ENCODE measurements around the gene TRPC4AP.

TRPC4AP gene

DNA sequence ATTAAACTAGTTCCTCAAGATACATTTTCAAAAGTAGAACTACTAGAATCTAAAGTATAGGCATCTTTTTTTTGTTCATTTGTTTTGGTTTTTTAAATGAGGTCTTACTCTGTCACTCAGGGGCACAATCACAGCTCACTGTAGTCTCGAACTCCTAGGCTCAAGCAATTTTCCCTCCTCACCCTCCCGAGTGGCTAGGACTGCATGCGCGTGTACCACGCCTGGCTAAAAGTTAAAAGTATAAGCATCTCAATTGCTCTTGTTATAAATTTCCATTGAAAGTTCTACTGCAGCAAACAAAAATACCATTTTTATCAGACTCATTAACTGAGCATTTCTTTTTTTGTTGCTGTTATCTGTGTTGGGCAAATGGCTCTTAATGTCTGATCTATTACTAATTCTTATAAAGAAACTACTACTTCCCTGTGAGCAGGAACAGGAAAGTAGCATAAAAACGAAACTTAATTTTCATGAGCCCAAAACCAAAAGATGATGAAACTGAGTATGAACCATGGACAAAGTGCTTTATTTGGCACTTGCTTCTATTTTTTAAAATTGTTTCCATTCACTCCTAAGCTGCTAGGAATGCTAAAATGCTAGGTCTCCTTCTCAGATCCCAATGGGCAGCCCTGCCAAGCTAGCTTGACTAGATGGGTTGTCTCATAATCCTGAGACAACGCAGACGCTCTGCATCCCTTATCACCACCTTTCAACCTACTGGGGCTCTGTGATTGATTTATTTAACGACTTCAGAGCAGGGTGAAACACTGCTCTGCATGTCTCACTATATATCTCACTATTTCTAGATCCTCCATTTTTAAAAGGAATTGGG, 36.9 kb downstream of the TRPC4AP start:
- DNase-seq (ENCODE audit: low read depth) = no peak

DNA sequence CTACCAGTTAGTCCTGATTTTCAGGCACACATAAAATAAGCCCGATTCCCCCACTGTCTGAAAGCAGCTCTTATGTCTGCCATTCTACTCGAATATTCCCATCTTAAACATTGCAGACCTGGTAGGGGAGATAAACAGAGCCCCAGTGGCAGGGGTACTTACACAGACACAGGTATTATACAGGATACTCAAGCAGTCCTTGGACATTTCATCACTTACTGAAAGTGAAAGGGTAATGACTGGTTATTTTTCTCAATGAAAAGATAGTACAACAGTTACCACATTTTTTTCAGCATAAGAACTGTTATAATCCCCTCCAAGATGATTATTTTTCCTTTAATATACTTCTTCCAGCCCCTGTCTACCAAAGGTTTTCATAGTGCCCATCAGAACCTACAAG, 37.8 kb downstream of the TRPC4AP start:
- no peak for DNase-seq (ENCODE audit: low read depth)

DNA sequence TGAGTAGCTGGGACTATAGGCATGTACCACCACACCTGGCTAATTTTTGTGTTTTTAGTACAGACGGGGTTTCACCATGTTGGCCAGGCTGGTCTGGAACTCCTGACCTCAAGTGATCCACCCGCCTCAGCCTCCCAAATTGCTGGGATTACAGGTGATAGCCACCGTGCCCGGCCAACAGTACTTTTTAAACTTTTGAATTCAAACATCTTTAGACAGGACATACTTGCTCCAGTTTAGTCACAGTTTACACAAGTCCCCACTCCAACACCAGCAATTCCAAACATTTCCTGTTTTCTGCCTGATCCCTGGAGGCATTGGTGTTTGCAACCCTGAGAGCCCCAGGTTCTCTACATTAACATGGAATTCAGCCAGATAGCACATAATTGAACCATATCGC, 40.0 kb downstream of the TRPC4AP start:
- DNase-seq (ENCODE audit: low read depth) = peak; percentile 43

DNA sequence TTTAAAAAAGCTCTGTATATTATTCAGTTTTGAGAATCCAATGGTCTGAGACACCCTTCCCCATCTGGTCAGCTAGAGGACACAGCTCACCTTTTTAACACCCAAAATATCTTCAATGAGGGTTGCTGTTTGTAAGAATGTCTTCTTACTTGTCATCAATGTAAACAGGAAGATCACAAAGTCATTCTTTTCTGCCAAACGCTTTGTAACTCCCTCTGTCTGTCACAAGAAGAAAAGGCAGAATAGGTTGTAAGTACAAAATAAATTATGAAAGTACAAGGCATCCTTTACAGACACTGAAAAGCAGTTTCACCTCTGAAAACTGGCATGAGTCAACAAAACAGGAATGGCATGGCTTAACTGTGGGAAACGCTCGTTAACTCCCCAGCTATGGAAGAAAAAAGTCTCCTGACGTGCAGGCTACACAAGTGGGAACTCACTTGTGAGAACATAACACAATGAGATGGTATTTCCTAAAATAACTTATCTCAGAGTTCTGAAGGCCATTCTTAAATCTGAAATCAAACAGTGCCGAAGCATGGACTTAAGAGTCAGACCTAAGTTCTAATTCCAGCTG, 42.7 kb downstream of the TRPC4AP start:
- peak; percentile 44 for DNase-seq (ENCODE audit: low read depth)

DNA sequence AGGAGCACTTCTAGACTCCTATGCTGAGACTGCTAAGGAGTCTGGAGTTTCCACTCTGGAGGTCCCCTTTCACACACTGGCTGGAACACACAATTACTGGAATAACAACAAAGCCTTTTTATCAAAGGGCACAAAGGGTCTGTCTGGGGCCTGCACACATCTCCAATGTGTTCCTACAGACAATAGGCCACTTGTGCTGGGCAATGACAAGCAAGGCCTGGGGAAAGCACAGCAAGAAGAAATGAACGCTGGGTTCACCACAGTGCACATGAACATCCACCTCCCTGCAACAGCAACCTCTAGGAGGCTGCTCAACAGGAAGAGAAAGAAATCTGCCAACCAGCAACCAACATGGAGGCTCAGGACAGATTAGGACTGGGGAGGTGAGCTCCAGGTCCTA, 43.9 kb downstream of the TRPC4AP start:
- DNase-seq (ENCODE audit: low read depth) = no peak

DNA sequence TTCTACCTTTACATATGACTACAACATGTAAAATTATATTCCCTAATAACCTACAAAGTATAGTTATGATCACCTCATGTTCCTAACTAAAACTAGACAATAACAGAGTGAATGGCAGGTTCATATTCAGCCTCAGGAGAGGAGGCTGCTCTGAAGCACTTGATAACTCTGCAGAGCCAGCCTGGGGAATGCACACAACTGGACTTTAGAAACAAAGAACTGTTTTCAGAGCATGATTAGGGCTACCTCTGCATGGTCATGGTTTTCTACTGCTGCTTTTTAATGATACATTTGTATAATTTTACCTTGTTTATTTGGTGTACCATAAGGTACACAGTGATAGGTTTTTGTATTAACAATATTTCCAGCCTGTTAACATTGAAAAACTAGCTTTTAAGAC, 50.3 kb downstream of the TRPC4AP start:
- no peak for DNase-seq (ENCODE audit: low read depth)

DNA sequence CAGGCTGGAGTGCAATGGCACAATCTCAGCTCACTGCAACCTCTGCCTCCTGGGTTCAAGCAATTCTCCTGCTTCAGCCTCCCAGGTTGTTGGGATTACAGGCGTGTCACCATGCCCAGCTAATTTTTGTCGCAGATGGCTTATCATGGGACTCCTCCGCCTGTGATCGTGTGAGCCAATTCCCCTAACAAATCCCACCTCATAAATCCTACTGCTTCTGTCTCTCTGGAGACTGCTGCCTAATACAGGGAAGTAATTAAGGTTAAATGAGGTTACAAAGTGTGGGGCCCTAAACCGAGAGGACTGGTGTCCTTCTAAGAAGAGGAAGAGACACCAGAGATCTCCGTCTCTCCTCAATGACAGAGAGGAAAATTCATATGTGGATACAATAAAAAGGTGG, 52.0 kb downstream of the TRPC4AP start:
- DNase-seq (ENCODE audit: low read depth) = no peak

DNA sequence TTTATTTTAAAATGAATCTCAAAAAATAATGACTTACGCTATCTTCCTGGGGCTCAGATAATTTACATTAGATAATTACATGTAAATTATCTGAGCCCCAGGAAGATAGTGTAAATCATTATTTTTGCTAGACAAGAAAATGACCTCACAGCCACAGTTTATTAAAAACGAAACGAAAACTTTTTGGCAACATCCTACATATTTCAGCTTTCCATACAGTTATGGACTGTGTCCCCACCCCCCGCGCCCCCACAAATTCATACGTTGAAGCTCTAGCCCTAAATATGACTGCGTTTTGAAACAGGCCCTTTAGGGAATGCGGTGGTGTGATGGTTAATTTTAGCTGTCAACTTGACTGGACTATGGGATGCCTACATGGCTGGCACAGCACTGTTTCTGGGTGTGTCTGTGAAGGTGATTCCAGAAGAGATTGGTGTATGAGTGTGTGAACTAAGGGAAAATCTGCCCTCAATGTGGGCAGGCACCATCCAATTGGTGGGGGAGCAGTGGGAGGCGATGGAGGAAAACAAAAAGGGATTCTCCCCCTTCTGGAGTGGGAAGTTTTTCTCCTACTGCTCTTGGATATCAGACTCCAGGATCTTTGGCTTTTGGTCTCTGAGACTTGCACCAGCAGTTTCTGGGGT, 52.6 kb downstream of the TRPC4AP start:
- DNase-seq (ENCODE audit: low read depth) = no peak

DNA sequence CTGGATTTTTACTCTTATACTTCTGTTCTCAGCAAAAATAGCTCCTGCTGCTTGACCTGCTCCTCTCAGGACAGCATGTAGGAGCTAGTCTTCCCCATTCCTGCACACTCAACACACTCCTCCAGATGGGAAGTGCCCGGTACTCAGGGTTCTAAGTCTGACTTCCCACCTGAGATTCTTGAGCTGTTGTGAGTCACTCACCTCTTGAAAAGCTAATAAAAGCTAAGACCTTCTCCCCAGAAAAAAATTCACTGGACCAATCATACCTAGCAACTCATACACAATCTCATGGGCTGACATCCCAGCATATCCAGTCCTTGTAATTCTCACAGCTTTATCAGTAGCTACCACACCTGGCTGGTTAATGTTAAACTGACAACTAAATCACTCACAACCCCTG, 53.5 kb downstream of the TRPC4AP start:
- DNase-seq (ENCODE audit: low read depth) = no peak

DNA sequence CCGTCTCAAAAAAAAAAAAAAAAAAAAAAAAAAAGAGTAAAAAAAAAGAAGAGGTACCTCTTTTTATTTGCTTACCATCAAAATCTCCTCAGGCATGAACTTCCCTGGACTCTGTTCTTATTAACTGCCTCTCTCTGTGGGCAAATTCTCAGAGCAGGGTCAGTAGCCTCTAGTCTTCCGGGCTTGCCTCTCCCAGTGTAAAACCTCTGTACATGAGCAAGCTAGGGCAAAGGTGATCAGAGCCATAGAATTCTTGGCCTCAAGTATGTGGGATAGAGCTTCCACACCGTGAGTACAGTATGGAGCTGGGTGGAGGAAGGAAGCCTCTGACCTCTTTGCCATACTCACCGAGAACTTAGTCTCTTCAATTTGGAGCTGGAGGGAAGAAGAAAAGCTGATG, 58.5 kb downstream of the TRPC4AP start:
- DNase-seq (ENCODE audit: low read depth) = no peak

DNA sequence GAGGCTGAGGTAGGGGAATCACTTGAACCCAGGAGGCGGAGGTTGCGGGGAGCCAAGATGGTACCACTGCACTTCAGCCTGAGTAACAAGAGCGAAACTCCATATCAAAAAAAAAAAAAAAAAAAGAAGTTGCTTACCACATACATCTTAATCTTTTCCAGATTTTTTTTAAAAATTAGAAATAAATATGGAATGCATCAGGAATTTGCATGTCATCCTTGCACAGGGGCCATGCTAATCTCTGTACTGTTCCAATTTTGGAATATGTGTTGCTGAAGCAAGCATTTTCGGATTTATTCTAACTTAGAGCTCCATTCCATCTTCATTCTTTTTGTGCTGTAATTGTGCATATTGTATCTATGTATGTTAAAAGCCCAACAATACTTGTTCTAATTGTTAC, 62.5 kb downstream of the TRPC4AP start:
- DNase-seq (ENCODE audit: low read depth) = no peak

DNA sequence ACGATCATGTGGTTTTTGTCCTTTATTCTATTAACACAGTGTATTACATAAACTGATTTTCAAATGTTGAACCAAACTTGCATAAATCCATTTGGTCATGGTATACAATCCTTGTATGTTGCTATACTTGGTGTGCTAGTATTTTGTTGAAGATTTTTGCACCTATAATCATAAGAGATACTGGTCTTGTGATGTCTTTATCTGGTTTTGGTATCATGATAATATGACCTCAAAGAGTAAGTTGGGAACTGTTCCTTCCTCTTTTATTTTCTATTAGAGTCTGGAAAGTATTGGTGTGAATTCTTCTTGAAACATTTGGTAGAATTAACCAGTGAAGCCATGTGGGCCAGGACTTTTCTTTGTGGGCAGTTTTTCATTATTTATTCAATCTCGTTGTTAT, 65.3 kb downstream of the TRPC4AP start:
- DNase-seq (ENCODE audit: low read depth) = no peak

DNA sequence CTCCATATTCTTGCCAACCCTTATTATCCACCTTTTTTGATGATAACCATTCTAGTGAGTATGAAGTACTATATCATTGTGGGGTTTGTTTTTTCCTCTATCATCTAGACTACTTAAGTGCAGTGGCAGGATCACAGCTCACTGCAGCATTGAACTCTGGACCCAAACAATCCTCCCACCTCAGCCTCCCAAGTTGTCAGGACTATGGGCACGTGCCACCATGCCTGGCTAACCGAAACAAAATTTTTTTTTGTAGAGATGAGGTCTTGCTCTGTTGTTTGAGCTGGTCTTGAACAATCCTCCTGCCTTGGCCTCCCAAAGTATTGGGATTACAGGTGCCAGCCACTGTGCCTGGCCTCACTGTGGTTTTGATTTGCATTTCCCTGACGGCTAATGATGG, 67.5 kb downstream of the TRPC4AP start:
- DNase-seq (ENCODE audit: low read depth) = no peak

DNA sequence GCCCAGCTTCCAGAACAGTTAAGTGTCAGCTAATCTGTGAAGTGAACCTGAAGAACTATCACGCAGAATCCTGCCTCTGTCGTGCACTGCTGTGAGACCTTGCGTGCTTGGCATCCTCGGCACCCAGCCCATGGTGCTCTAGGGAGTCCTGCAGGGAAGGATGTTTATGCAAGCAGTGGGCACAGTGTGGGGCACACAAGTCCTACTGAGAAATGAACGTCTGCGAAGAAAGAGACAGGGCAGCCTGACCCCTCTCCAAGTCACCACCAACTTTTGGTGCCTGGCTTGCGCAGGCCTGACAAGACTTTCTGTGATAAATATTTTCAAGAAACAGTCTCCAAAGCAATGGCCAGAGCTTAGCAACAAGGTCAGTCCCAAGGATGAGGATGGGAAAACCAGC, 69.0 kb downstream of the TRPC4AP start:
- no peak for DNase-seq (ENCODE audit: low read depth)

DNA sequence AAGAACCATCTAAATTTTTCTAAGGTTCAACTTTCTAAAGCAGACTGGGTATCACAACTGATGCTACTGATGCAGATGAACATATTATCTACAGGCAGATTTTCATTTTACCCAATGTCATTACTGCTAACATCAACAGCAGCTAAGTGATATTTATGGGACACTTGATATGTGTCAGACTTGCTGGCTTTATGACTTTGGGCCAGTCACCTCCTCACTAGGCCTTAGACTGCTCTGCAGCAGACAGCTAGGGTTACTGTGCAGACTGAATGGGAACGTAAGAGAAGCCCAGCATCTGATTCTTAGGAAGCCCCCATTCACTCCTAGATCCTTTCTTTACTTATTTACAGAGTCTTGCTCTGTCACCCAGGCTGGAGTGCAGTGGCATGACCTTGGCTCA, 70.8 kb downstream of the TRPC4AP start:
- no peak for DNase-seq (ENCODE audit: low read depth)

DNA sequence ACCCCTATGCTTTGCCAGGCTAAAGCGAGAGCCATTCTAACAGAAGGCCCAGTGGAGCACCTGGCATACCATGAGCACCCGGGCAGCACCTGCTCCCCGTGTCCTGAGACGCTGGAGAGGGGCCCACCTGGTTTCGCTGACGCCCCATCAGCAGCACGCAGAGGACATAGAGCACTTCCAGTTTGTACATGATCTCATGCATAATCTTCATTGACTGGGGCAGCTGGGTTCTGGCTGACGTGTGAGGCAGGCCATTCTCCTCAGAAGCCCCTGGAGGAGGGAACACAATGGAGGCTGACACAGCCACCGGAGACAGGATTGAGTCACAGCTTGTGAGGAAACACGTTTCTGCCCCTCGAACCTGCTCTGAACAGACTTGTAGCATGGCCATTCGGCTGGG, 71.5 kb downstream of the TRPC4AP start:
- DNase-seq (ENCODE audit: low read depth) = peak; percentile 30

DNA sequence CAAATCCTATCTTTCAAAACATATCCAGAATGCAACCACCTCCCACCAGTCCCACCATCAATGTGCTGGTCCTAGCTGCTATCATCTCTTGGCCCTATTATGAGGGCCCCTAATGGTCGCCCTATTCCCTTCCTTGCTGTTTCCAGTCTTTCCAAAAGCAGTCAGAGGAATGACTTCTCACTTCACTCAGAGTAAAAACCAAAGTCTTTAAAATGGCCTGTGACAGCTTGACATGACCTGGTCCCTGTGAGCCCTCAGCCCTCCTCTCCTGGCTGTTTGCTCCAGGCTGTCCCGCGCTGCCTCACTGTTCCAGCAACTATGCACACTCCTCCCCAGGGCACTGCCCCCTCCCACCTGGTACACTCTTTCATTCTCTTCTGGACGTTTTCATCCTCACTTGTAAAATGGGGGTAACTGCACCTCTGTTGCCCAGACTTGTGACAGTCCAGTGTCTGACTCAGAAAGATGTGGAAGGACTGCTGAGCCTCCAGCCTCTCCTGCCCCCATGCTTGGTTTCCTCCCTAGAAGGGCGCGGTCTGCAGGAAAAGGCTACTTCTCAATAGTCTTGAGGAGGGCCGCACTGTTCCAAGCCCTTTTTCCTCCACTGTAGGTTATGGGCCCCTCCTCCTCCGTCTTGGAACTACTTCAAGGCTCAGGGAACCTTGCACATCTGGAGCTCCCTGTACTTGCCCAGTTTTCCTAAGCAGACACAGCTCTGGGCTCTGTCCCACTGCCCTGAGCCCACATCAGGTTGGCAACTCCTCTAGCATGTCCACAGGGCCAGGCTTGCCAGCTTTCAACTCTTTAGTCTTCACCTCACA, 72.3 kb downstream of the TRPC4AP start:
- DNase-seq (ENCODE audit: low read depth) = no peak

DNA sequence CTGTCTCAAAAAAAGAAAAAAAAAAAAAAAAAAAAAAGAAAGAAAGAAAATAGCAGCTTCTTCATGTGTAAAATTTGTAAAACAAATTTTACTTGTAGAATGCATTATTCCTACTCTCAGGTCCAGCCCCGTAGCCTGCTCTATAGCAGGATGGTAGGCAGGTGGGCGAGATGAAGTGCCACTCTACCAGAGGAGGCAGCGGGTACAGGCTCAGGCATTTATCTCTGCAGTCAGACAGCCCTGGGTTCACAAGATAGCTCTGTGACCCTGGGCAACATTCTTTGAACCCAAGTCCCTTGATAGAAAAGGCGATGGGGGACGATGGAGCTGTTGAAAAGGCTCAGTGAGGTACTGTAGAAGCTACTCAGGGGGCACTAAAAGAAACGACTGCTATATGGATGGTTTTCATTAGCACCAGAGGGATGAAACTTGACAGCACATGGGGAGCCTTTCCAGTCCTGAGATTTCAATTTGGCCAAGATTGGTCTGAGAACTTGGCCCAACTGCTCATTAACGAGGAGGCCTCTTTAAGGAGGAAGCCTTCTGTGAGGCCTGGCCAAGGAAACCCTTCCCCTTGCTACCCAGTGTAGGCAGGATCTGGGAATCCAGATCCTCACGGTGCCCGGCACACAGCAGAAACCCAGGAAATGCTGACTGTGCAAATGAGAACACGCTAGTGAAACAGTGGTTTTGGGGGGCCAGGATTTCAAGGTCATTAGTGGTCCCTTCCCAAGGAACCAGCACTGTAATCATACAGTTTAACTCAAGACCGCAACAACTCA, 73.8 kb downstream of the TRPC4AP start:
- DNase-seq (ENCODE audit: low read depth) = no peak

DNA sequence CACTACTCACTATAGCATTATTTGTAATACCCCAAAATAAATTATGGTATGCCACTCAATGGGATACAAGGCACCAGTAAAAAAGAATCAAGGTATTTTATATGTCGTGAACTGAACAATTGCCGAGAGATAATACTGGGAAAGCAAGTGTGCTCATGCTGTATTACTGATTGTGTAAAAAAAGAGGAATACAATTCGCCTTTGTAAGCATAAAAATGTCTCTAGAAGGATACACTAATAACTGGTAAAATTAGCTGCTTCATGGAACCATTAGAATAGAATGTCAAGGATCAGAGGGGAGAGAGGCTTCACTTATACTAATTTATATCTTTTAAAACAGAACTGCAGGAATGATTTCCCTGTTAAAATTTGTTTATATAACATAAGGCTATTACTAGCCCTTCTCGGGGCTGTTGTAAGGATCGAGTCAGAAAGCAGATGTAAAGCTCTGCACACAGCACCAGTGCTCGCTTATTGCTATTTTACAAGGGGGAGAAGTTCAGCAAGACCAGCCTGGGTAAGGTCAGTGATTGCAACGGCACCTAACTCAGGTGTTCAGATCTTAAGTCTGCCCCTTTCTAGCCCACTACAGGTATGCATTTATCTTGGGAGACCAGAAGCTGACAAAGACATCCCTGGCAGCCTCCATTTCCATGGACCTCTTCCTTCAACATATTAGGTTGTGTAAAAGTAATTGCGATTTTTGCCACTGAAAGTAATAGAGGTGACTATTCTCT, 75.3 kb downstream of the TRPC4AP start:
- no peak for DNase-seq (ENCODE audit: low read depth)

DNA sequence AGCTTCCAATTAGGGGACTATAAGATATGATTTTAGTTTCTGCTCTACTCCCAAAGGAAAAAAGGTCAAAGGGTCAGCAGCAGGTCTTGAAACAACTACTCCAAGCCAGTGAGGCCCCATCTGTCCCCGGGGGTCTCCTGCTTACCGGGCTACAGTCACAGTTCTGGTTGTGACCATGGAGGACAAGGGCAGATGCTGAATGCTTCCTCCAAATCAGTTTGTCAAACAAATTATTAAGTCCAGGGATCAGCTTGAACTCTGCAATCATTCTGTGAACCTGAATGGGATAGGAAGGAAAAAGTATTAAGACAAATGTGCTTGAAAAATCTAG, 76.8 kb downstream of the TRPC4AP start:
- DNase-seq (ENCODE audit: low read depth) = no peak

DNA sequence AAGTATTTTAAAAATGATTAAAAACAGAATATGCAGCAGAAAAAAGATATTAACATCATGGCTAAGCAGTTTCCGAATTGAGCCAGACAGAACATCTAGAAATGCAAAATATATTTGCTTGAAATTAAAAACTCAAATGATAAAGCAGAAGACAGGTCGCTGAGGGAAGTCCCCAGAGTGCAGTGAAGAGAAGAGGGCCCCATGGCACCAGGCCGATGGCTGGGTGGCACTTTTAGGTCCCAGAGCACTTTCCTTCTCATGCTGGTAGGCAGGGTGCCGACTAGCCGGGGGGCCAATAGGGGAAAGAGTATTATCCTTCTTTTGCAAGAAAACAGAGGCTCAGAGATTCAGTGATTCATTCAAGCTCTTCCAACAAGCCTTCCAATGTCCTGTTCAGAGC, 78.1 kb downstream of the TRPC4AP start:
- DNase-seq (ENCODE audit: low read depth) = no peak

All from non-pigmented ciliary epithelial cell (primary cell).